CD4-positive, alpha-beta T cell treated with Interleukin-15 for 1 hour (primary cell): Measurements from ENCODE around the gene ACSS1.

ENCODE experiments used
- DNase-seq: peaks from one replicate; pipeline ENCODE4 v3.0.0-alpha.2; 2020

The ACSS1 gene

GRCh38 chr20:25044660-25045342 lies 13.1 kb downstream of the ACSS1 start:
- DNase-seq: no peak

GRCh38 chr20:25044261-25044560 lies 13.7 kb downstream of the ACSS1 start:
- DNase-seq: no peak

GRCh38 chr20:25043499-25044260 lies 14.3 kb downstream of the ACSS1 start:
- no peak for DNase-seq

GRCh38 chr20:25042531-25043498 lies 15.1 kb downstream of the ACSS1 start:
- peak; percentile 73 for DNase-seq

GRCh38 chr20:25041813-25042530 lies 16.0 kb downstream of the ACSS1 start:
- DNase-seq: no peak

- no peak for DNase-seq
Observed at GRCh38 chr20:25040438-25040831, 17.5 kb downstream of the ACSS1 start.

DNA sequence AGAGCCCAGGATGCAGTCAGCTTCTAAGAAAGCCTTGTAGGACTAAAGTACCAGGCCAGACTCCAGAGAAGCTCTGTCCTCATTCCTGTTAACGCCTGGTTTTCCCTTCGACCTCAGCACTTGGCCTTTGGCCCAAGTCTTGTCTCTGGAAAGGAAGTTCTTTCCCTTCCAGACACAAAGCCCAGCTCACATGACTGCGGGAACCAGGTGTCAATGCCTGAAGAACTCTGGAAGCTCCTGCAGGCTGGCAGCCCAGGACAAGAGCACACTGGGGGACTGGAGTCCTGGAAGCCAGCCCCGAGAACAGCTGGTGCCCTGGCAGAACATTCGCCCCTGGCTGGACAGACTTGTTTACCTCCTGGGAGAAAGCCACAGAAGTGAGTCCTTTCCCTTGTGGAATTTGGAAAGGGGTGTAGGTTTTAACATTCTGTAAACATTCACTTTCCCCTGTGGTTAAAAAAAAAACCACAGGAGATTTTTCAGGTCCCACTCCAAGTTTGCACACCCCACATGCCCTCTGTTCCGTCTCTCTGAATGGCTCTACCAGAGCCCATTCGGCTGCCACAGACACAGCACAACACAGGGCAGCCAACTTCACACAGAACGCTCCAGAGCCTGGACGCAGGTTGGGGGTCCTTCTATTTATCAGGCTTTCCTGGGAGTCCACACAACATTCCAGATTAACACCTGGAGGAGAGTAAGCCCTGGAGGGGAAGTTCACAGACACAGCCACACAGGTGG lies 18.1 kb downstream of the ACSS1 start:
- DNase-seq: no peak

DNA sequence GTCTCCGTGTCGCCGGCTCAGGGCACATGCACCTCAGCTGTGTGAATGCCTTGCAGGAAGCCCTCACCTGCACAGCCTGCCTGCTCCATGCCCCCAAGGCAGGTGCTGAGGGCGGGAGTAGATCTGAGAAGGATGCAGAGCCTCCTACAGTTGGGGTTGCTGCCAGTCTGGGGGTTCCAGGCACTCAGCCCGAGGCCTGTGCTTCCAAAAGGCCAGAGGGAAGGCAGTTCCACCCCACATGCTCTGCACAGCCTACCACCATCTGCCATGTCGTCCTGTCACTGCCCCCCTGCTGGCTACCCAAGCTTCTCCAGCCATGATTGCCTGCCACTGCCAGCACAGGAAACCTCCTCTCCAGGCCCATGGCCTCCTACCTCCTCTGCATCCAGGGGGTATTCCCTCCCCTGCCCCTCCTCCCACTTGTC lies 19.3 kb downstream of the ACSS1 start:
- no peak for DNase-seq

DNA sequence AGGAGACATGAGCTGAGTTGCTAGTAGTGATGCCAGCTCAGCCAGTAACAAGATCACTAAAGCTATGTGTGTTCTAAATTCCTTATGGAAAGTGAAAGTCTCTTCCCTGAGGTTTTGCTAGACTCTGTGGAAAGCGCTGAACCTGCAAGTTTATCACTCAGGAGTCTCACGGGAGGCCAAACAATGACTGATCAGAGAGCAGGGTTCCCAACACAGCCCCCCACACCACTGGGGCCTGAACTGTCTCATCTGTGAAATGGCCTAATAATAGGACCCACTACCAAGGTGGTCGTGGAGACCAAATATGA lies 19.9 kb downstream of the ACSS1 start:
- DNase-seq: no peak

- DNase-seq: no peak
Observed at GRCh38 chr20:25037288-25038102, 20.4 kb downstream of the ACSS1 start.

DNA sequence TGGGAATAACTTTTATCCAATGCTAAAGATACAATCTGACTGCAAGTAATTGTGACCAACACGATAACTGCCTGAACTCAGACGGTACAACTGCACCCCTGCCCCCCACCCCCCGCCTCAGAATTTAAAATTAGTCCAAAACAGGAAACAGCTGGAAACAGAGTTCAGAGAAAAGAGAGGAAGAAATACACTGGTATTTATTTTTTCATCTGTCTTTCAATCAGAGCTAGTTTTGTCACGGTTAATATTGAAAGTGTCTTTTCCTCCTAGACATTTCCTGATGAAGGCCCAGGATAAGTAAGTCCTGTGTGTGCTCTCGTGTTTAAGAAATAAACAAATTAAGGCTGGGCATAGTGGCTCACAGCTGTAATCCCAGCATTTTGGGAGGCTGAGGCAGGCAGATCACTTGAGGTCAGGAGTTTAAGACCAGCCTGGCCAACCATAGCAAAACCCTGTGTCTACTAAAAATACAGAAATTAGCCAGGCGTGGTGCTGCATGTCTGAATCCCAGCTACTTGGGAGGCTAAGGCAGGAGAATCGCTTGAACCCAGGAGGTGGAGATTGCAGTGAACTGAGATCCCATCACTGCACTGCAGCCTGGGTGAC lies 21.5 kb downstream of the ACSS1 start:
- DNase-seq: no peak

GRCh38 chr20:25035921-25036320 lies 22.0 kb downstream of the ACSS1 start:
- DNase-seq: no peak

- no peak for DNase-seq
Observed at GRCh38 chr20:25033924-25034300, 24.0 kb downstream of the ACSS1 start.

GRCh38 chr20:25033265-25033923 lies 24.5 kb downstream of the ACSS1 start:
- no peak for DNase-seq

GRCh38 chr20:25032478-25033264 lies 25.3 kb downstream of the ACSS1 start:
- no peak for DNase-seq

- no peak for DNase-seq
Observed at GRCh38 chr20:25032065-25032477, 25.9 kb downstream of the ACSS1 start.

- DNase-seq: no peak
Observed at GRCh38 chr20:25031241-25031640, 26.7 kb downstream of the ACSS1 start.

- DNase-seq: no peak
Observed at GRCh38 chr20:25030649-25031207, 27.2 kb downstream of the ACSS1 start.

GRCh38 chr20:25030007-25030648 lies 27.8 kb downstream of the ACSS1 start:
- no peak for DNase-seq
